Spleen (tissue), 11 donors: ENCODE results near the gene CES3. TPM values are rescaled to one million over a fixed set of nuclear protein-coding genes. Genes with fewer than 3 reads are reported as not detected.
"Not testable (repeated sequence)": the region's sequence is repeated elsewhere in the genome, so short reads cannot be mapped to it uniquely, and the experiment has no call there.

Source experiments
- DNase-seq: peaks from one replicate; pipeline ENCODE4 v3.0.0-alpha.2; 2020
- H3K27ac ChIP-seq, 8 donors: fragments of 200-600 bp; sonication (generic) in 7 of 8; 1 replicate in 4 of 8; 2 replicates in 4 of 8; pipeline versions ENCODE4 v1.5.0 to v1.8.0; 2016 to 2021; ENCODE audit warnings: inconsistent platforms in 4 of 8, mild to moderate bottlenecking in 4 of 8, moderate library complexity in 1 of 8
- H3K27me3 ChIP-seq, 7 donors: fragments of 200-600 bp; sonication (generic) in 6 of 7; replicated peaks in 1 of 7; 1 replicate in 4 of 7; 2 replicates in 3 of 7; pipeline versions ENCODE4 v1.5.0 to v1.8.0; 2016 to 2021; ENCODE audit warnings: inconsistent platforms in 3 of 7, mild to moderate bottlenecking in 1 of 7
- H3K36me3 ChIP-seq, 6 donors: fragments of 200-600 bp; sonication (generic) in 5 of 6; 1 replicate in 4 of 6; 2 replicates in 2 of 6; pipeline versions ENCODE4 v1.5.0 to v1.8.0; 2016 to 2021; ENCODE audit warnings: inconsistent platforms in 2 of 6
- H3K4me1 ChIP-seq, 6 donors: fragments of 200-600 bp; sonication (generic) in 5 of 6; 1 replicate in 3 of 6; 2 replicates in 3 of 6; pipeline versions ENCODE4 v1.5.0 to v1.8.0; 2016 to 2021; ENCODE audit warnings: inconsistent platforms in 3 of 6
- H3K4me3 ChIP-seq, 8 donors: fragments of 200-600 bp; sonication (generic) in 7 of 8; 1 replicate in 4 of 8; 2 replicates in 4 of 8; pipeline versions ENCODE4 v1.5.0 to v1.8.0; 2016 to 2021; ENCODE audit warnings: inconsistent platforms in 4 of 8, mild to moderate bottlenecking in 4 of 8, moderate library complexity in 2 of 8
- H3K9me3 ChIP-seq, 8 donors: fragments of 200-600 bp; sonication (generic) in 7 of 8; 1 replicate in 4 of 8; 2 replicates in 4 of 8; pipeline versions ENCODE4 v1.5.0 to v1.8.0; 2016 to 2021; ENCODE audit warnings: inconsistent platforms in 4 of 8
- POLR2A ChIP-seq, 3 donors: fragments of 450-650 bp; IDR thresholded peaks; one replicate each; pipeline ENCODE4 v1.5.1; 2017; ENCODE audit warnings: antibody characterized with exemption in 3 of 3, mild to moderate bottlenecking in 1 of 3
- POLR2AphosphoS5 ChIP-seq, 3 donors: sonication (generic); formaldehyde crosslinking; IDR thresholded peaks; one replicate each; pipeline ENCODE4 v1.5.1; 2017; ENCODE audit warnings: antibody characterized with exemption in 3 of 3
- WGBS, 5 donors: extraction: QIAGEN DNeasy Blood & Tissue Kit in 3 of 5; methylation state at CpG; one replicate each; pipeline versions ENCODE4 v1.1.5 to v1.1.7; 2013 to 2018; 5-methylcytosine and 5-hydroxymethylcytosine counted together
- intact Hi-C: fragments of 100-400 bp; cut with DNase I; formaldehyde crosslinking; loops from one replicate; pipeline ENCODE4 v1.15.0; 2023; ENCODE audit warnings: low total_unique reads
- polyA plus RNA-seq, 3 donors: library from polyadenylated mRNA; stranded (reverse); fragments of 200-250 nt; gene quantifications; one replicate each; pipeline ENCODE4 v1.2.1, GENCODE V29; 2013
- total RNA-seq, 7 donors: library from RNA; depleted of rRNA in 3 of 7; stranded (reverse); fragments of >200 nt in 3 of 7; fragmentation: NEBNext Ultra II Directional in 4 of 7; extraction: Animal tissue kit (Norgen Biotek cat#: 25700) in 4 of 7; gene quantifications; one replicate each; pipeline versions ENCODE4 v1.1.0 to v1.2.1, GENCODE V29; 2016 to 2021
- TF ChIP-seq, protein P1 (sequence below), 11 experiments: fragments of 200-600 bp in 7 of 11; fragments of 450-650 bp in 4 of 11; sonication (generic) in 4 of 11; IDR thresholded peaks in 8 of 11; conservative IDR thresholded peaks in 3 of 11; 1 replicate in 7 of 11; 2 replicates in 4 of 11; pipeline versions ENCODE4 v1.4.0 to v1.8.0; 2016 to 2021; ENCODE audit warnings: antibody characterized with exemption in 11 of 11, inconsistent platforms in 4 of 11, mild to moderate bottlenecking in 1 of 11
- donor health status: healthy with polysubstance abuse.
- donor health status: DM: no; HTN: no; CAD: no; lungs with moderate emphysema.
- donor health status: DM: no; HTN: no; CAD: no.
- donor health status: Bipolar disorder and iron deficiency.
- donor health status: healthy.
- donor health status: DM: no; HTN: no; CAD: no.
- donor health status: DM: yes; HTN: yes; CAD: no.

The CES3 gene
- total and polyA plus RNA-seq, 10 donors, result 0.23 to 1.3 (median 0.34) TPM; not detected in 1

DNA sequence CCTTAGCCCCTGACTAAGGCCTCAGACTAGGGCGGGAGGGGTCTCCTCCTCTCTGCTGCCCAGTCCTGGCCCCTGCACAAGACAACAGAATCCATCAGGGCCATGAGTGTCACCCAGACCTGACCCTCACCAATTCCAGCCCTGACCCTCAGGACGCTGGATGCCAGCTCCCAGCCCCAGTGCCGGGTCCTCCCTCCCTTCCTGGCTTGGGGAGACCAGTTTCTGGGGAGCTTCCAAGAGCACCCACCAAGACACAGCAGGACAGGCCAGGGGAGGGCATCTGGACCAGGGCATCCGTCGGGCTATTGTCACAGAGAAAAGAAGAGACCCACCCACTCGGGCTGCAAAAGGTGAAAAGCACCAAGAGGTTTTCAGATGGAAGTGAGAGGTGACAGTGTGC is 12.7 kb downstream of the CES3 start:
- TF ChIP-seq POLR2AphosphoS5 (IDR thresholded peaks at IDR 0.05), result no peak
- TF ChIP-seq POLR2A (IDR thresholded peaks at IDR 0.05), result no peak
- TF ChIP-seq, protein P1, sequence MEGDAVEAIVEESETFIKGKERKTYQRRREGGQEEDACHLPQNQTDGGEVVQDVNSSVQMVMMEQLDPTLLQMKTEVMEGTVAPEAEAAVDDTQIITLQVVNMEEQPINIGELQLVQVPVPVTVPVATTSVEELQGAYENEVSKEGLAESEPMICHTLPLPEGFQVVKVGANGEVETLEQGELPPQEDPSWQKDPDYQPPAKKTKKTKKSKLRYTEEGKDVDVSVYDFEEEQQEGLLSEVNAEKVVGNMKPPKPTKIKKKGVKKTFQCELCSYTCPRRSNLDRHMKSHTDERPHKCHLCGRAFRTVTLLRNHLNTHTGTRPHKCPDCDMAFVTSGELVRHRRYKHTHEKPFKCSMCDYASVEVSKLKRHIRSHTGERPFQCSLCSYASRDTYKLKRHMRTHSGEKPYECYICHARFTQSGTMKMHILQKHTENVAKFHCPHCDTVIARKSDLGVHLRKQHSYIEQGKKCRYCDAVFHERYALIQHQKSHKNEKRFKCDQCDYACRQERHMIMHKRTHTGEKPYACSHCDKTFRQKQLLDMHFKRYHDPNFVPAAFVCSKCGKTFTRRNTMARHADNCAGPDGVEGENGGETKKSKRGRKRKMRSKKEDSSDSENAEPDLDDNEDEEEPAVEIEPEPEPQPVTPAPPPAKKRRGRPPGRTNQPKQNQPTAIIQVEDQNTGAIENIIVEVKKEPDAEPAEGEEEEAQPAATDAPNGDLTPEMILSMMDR (IDR thresholded peaks at IDR 0.05 in 8 of 11, conservative IDR thresholded peaks at IDR 0.05 in 3 of 11), result no peak
- 75 to 94% (median 85%) methylated on average over 2 to 6 of the region's 6 CpGs for WGBS, 5 donors
- no peaks in the 10 kb centered on the region for H3K9me3 ChIP-seq
- peaks cover 0 to 10% (median 0%) of the 10 kb centered on the region in 7 donors for H3K27me3 ChIP-seq
- H3K27ac ChIP-seq, result no peak overlapping the region
- no peak overlapping the region for H3K4me3 ChIP-seq
- no peak for DNase-seq
- intact Hi-C loops, result no loop called here
- H3K4me1 ChIP-seq, result peaks cover 0 to 14% (median 7%) of the 10 kb centered on the region in 6 donors
- H3K36me3 ChIP-seq, result no peaks in the 10 kb centered on the region

GRCh38 chr16:66974156-66974931 is 13.3 kb downstream of the CES3 start:
- H3K27me3 ChIP-seq, H3K4me3 ChIP-seq, DNase-seq, H3K9me3 ChIP-seq, H3K27ac ChIP-seq, intact Hi-C loops, H3K36me3 ChIP-seq: not testable (repeated sequence)
- WGBS, 5 donors, result 91 to 94% (median 93%) methylated on average over 3 to 32 of the region's 32 CpGs
- H3K4me1 ChIP-seq, result peaks cover 0 to 21% (median 7%) of the 10 kb centered on the region in 6 donors

- H3K4me1 ChIP-seq, result peaks cover 0 to 26% (median 7%) of the 10 kb centered on the region in 6 donors
- WGBS, 5 donors, result 40 to 50% (median 50%) methylated on average over 11 of the region's 11 CpGs
These were observed 13.8 kb downstream of the CES3 start for GRCh38 chr16:66974932-66975246.

GRCh38 chr16:66975302-66975893 is 14.3 kb downstream of the CES3 start:
- Histone ChIP-seq H3K4me3 (no peak overlapping the region), H3K27ac (no peak overlapping the region), H3K27me3 (peaks cover 0 to 10% (median 0%) of the 10 kb centered on the region in 7 donors), H3K36me3 (no peaks in the 10 kb centered on the region), H3K9me3 (no peaks in the 10 kb centered on the region), H3K4me1 (peaks cover 0 to 27% (median 7%) of the 10 kb centered on the region in 6 donors)
- intact Hi-C loops, result loop anchor here (5.0 kb wide), 1 partner anchor 177 kb away; the partner anchor contains the start of gene B3GNT9
- WGBS, 5 donors, result 74 to 83% (median 78%) methylated on average over 14 of the region's 14 CpGs
- TF ChIP-seq POLR2AphosphoS5 (IDR thresholded peaks at IDR 0.05), result no peak
- TF ChIP-seq, protein P1 (IDR thresholded peaks at IDR 0.05 in 8 of 11, conservative IDR thresholded peaks at IDR 0.05 in 3 of 11), result no peak
- TF ChIP-seq POLR2A (IDR thresholded peaks at IDR 0.05), result no peak
- no peak for DNase-seq

More at GRCh38 chr16:66974932-66975246, 13.8 kb downstream of the CES3 start:
- not testable (repeated sequence) for H3K4me3 ChIP-seq, DNase-seq, H3K27me3 ChIP-seq, H3K36me3 ChIP-seq, H3K9me3 ChIP-seq, H3K27ac ChIP-seq
- intact Hi-C loops, result loop anchor here (5.0 kb wide), 1 partner anchor 177 kb away; the partner anchor contains the start of gene B3GNT9

DNA sequence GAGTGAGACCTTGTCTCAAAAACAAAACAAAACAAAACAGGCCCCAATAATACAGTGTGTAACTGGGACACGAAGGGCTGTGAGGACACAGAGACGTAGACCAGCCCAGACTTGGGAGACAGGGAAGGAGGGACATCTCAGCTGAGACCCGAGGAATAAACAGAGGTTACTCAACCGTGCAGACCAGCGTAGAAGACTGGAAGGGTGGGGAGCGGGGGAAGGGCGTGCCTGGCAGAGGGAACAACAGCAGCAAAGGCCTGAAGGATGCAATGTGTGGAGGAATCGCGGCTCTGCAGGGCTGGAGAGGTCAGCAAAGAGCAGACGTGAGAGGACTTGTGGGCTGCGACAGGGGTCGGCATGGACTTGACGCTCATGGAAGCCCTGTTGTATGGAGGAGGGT is 15.7 kb downstream of the CES3 start:
- Histone ChIP-seq H3K27me3 (peaks cover 0 to 10% (median 0%) of the 10 kb centered on the region in 7 donors), H3K9me3 (no peaks in the 10 kb centered on the region), H3K27ac (no peak overlapping the region), H3K4me1 (peaks cover 0 to 27% (median 7%) of the 10 kb centered on the region in 6 donors), H3K36me3 (no peaks in the 10 kb centered on the region), H3K4me3 (no peak overlapping the region)
- intact Hi-C loops, result loop anchor here (5.0 kb wide), 1 partner anchor 176 kb away; the partner anchor contains the start of gene B3GNT9
- TF ChIP-seq POLR2AphosphoS5 (IDR thresholded peaks at IDR 0.05), result no peak
- TF ChIP-seq, protein P1 (IDR thresholded peaks at IDR 0.05 in 8 of 11, conservative IDR thresholded peaks at IDR 0.05 in 3 of 11), result no peak
- TF ChIP-seq POLR2A (IDR thresholded peaks at IDR 0.05), result no peak
- WGBS, 5 donors, result 49 to 65% (median 56%) methylated on average over 13 of the region's 13 CpGs
- no peak for DNase-seq
